ENCODE results near the gene PTPRT.

Gene PTPRT

DNA sequence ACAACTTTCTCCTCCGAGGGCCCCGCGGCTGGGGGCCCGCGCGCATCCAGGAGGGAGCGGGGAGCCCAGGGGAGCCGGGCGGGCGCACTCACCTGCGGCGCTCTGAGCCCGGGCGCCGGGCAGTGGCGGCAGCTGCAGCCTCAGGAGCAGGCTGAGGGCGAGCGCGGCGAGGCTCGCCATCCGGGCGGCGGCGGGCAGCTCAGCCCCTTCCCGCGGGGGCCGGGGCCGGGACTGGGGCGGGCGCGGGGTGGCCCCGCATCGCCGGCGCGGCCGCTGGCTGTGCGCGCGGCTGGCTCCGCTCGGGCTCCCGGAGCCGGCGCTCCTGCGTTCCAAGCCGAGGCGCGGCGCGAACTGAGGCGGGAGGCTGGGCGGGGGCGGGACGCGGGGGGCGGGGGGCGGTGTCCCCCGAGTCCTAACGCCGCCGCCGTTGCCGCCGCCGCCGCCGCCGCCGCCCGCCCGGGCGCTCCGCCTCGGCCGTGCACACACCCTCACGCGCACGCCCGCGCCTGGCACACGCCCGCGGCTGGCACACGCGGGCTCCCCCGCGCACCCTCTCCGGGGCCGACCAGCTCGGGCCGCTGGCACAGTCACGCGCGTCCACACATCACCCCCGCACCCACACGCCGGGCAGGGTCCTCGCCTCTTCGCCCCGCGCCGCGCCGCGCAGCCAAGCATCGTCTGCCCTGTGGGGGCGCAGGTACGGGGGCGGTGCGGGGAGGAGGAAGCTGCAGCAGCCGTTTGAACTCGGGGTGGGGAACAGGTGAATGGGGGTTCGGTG lies at the start of gene PTPRT:
TSS of gene PTPRT (minus strand) at position 353 of the 778 bp plus-strand sequence. CDS start at position 180, 173 bp downstream.
- peak in 11 of 58 donors; percentile 4 to 64 (median 18) for DNase-seq

- DNase-seq, result no peak
Observed at GRCh38 chr20:43238833-43239232, 49.1 kb upstream of the PTPRT start.

DNA sequence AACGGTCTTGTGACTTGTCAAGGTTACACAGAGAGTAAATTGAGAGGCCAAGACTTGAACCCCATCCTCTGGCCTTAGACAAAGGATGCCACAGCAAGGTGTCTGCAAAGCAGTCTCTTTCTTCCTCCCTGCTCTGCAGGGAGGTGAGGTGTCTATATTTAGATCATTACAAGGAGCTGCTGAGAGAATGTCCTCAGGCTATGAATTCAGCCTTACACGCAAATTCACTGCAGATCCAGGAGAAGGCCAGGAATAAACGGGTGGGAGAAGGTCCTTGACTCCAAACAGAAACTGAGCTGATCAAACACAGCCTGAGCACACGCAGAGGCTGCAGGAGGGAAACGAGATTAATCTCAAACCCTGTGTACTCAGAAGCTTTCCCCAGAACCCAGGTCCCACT lies 48.6 kb upstream of the PTPRT start:
- no peak for DNase-seq

GRCh38 chr20:43237651-43238168 lies 48.0 kb upstream of the PTPRT start:
- peak in 12 of 58 donors; percentile 4 to 18 (median 8) for DNase-seq

- no peak for DNase-seq
Observed at GRCh38 chr20:43235998-43236397, 46.3 kb upstream of the PTPRT start.

GRCh38 chr20:43231829-43232228 lies 42.1 kb upstream of the PTPRT start:
- no peak for DNase-seq

GRCh38 chr20:43229696-43230095 lies 40.0 kb upstream of the PTPRT start:
- DNase-seq, result no peak

DNA sequence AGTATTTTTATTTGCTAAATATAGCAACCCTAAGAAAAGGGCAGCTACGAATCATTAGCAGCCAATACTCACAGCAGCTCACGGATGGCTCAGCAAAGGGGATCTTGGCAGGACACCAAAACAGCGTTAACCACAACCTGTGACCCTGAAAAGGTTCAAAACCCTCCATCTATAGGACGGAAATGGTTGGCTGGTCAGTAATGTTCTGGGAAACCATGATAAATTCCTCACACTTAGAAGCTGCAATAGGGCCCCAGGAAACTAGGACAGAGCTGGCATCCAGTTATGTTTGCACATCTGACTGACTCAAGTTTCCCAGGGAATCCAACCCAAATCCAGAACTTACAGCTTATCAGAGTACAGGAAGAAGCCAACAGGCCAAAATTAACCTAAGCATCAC lies 30.9 kb upstream of the PTPRT start:
- no peak for DNase-seq

DNA sequence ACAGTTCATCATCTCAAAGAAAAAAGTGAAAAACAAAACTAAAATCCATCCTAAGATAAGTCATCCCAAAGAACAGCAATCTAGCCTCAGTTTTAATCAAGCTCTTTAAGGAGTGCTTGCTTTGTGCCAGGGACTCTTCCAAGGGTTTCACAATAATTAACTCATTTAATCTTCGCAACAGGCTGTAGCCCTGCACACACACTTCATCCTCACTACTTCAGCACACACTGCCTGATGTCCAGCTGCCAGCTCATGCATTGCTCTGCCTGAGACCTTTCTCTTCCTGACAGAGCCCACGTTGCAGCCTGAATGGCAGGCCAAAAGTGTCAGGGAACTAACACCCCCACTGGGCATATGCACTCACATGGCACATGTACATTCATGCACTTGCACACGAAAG lies 21.2 kb upstream of the PTPRT start:
- DNase-seq, result no peak

DNA sequence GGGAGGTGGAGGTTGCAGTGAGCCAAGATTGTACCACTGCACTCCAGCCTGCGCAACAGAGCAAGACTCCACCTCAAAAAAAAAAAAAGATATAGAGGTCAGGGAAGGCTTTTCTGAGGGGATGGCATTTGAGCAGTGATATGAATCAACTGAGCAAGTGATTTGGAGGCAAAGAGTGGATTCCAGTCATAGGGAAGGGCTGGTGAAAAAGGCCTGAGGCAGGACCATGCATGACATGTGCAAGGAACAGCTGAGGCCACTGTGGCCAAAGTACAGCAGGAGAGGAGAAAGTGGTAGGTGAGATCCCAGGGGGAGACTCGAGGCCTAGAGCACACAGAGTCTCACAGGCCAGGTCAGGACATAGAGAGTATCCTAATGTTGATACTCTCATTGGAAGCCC lies 20.1 kb upstream of the PTPRT start:
- DNase-seq, result no peak

DNA sequence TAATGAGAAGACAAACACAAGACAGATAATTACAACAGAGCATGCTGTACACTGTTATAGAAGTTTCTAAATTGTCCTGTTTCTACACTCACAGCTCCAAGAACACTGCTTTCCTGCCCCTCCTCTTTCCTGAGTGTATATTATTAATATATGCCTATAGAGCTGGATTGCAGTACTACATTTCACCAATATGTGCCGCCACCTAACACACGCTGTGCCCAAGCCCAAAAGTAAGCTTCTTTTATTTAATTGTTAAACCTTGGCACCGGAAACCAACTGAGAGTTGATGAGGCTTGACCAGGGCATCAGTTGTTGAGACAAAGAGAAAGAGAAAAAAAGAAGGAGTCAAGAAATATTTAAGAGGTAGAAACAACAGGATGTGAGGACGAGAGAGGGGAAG lies 16.0 kb upstream of the PTPRT start:
- DNase-seq, result no peak

- no peak for DNase-seq
Observed at GRCh38 chr20:43202100-43202499, 12.4 kb upstream of the PTPRT start.

DNA sequence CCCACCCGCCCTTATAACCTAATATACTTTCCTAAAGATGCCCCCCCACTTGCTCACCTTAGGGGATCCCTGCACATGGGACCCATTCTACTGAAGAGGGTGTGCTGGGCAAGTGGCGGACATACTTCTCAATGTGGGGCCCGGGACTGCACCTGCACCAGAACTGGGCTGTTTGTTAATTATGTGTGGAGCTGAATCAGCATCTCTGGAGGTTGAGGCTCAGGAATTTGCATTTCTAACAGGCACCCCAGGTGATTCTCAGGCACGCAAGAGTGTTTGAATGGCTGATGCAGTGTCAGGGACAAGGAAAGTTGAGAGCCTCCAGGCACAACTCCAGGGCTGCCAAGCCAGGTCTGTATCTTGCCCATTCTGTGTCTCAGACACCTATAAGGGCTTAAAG lies 8.9 kb upstream of the PTPRT start:
- no peak for DNase-seq

DNA sequence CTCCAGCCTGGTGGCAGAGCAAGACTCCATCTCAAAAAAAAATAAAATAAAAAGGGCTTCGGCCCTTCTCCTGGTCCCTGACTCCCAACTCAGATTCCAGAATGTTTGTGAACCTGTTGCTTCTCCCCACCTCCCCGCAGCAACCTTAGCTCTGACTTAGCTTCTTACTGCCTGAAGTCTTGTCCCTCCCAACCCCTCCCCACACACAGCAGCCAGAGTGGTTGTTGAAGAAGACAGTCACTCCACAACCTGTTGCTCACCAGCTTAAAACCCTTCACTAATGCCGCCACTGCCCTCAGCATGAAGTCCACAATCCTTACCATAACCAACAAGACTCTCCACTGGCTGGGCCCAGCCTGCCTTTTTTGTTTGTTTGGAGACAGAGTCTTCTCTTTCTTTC lies 6.5 kb upstream of the PTPRT start:
- no peak for DNase-seq

GRCh38 chr20:43194137-43194536 lies 4.4 kb upstream of the PTPRT start:
- DNase-seq, result no peak

DNA sequence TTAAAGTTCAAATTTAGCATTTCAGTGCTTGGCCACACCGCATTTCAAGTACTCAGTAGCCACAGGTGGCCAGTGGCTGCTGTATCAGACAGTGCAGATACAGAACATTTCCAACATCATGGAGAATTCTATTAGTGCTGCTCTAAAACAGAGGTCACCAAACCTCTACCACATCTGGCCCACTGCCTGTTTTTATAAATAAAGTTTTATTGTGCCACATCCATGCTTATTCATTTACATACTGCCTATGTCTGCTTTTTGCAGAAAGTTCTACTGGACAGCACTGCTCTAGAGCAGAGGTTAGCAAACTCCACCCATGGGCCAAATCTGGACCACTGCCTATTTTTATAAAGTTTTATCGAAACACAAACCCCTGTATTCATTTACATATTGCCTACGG lies 3.7 kb upstream of the PTPRT start:
- no peak for DNase-seq

DNA sequence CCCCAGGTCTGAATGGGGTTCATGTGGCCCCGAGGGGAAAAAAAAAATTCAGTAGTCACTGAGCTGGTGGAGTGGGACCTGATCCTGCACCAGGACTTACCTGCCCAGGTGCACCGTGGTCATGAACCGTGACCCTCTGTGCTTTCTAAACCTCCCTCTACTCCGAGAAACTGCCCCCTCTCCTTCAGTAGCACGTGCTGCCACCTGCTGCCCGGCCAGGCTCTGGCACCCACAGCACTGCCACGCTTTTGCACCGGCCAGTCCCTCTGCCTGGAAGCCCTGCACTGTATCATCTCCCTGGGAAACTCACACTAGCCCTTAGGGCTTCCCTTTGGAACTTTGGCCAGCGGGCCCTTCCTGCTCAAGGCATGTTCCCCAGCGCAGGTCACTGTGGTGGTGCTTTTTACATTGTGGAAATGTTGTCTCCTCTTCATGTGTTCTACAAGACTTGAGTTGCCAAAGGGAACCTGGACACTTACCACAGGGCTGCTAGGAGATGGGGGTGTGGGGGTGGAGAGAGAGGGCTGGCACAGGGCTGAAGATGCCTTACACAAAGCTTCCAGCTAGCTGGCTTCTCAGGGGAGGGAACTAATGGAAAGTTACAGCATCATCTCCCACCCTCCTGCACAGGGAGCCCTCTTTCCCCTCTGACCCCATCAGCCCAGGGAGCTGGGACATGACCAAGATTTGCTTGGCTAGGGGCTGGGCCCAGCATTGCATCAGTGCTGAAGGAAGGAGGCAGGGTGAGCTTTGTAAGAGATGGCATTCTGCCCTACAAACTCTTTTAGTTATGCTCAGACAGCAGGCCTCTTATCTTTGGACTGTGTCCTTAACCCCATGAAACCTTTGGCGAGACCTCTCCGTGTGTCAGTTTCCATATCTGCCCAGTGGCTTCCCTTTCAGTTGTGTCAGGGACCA lies 2.5 kb upstream of the PTPRT start:
- DNase-seq, result peak in 36 of 58 donors; percentile 5 to 58 (median 26)

DNA sequence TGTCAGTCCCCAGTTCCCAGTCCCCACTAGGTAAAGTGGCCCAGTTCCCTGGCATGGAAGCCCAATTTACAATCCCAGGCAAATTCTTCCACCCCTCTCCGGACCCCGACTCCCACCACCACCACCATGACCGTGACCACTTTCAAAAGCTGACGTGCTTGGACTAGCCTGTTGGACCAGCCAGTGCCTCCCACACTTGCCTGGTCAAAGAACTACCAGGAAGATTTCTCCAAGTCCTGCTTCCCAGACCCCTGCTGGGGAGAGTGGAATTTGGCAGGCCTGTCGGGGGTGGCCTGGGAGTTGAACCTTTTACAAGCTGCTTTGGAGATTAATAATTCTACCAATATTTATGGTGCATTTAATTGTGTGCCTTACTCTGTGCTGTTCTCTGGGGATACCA lies 1.4 kb upstream of the PTPRT start:
- no peak for DNase-seq

DNA sequence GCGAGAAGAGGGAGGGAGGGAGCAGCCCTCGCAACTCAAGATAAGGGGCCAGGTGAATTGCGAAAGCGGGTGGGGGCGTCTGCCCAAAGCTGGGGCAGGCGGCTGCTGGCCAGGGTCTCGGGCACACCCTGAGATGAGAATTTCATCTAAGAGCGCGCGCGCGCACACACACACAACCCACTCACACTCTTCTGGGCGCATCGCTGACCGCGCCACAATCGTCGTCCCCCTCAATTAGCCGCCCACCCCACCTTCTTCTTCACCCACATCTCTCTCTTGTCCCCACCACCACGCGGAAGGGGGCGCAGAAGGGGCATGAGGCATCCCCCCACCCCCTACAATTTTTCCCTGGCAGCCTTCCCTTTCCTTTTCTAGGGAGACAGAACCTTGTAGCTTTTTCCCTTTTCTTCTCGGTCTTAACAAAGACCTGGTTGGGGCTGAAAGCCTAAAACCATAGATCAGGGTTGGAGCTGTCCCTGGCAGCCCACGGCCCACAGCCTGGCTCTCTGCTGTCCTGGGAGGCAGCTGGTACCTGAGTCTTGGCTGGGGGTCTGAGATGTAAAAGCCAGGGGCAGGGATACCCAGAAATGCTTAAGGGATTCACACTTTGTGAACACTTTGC lies 737 bp upstream of the PTPRT start:
- peak in 5 of 58 donors; percentile 4 to 64 (median 17) for DNase-seq

- DNase-seq, result peak in 10 of 58 donors; percentile 5 to 44 (median 16)
Observed at GRCh38 chr20:43188861-43189553, 699 bp downstream of the PTPRT start.

DNA sequence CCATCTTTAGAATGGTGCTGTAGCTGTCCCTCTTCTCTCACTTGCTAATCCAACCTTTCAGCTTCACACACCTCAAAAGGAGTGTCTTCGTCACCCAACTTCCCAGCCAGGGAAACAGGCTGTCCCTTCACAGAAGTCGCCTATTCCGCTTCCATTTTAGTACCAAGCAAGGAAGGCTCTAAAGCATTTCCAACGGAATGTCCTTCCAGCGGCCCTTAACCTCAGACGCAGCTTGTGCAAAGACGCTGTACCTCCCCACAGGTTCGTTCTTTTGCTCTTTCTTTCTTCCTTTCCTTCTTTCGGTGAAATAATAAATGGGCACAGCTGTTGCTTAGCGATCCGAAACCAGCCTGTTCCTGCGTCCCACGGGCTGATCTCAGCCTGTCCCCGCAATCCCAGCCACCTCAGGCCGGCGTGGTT lies 1.5 kb downstream of the PTPRT start:
- DNase-seq, result peak in 2 of 58 donors; percentile 23 to 36

Measured in anterior cingulate cortex (tissue), 58 donors.